Natural killer cell treated with Interleukin-12 subunit alpha and Interleukin-12 subunit beta and Interleukin-15 and Interleukin-18, amount 100 ng/mL, for 72 hours (primary cell): ENCODE measurements around the gene PCDHA5. TPM values are rescaled to one million over a fixed set of nuclear protein-coding genes. Genes with fewer than 3 reads are reported as not detected.
"Not testable (repeated sequence)": the region's sequence is repeated elsewhere in the genome, so short reads cannot be mapped to it uniquely, and the experiment has no call there.

Source experiments
- ATAC-seq, 2 donors: fragments of 150-1000 bp; cut with Tn5 transposase in 1 of 2; sonication (Bioruptor Pico), chemical (Tn5 transposase) in 1 of 2; 2 replicates each; pipeline ENCODE4 v1.10.0; 2021
- DNase-seq: peaks from one replicate; pipeline ENCODE4 v3.0.0; 2022; ENCODE audit warnings: low spot score
- H3K27ac Mint-ChIP-seq, 2 donors: 1 replicate in 1 of 2; 2 replicates in 1 of 2; pipeline ENCODE4 v1.8.0; 2022; ENCODE audit warnings: mixed read lengths in 2 of 2, mild to moderate bottlenecking in 1 of 2, moderate library complexity in 1 of 2
- H3K27me3 Mint-ChIP-seq, 2 donors: 1 replicate in 1 of 2; 2 replicates in 1 of 2; pipeline ENCODE4 v1.8.0; 2022; ENCODE audit warnings: mixed read lengths in 2 of 2
- H3K36me3 Mint-ChIP-seq: one replicate; pipeline ENCODE4 v1.8.0; 2022; ENCODE audit warnings: mixed read lengths
- H3K4me1 Mint-ChIP-seq, 2 donors: 1 replicate in 1 of 2; 2 replicates in 1 of 2; pipeline ENCODE4 v1.8.0; 2022; ENCODE audit warnings: low read depth in 2 of 2, mixed read lengths in 2 of 2, mild to moderate bottlenecking in 1 of 2
- H3K4me3 Mint-ChIP-seq: one replicate; pipeline ENCODE4 v1.8.0; 2022; ENCODE audit warnings: mixed read lengths
- H3K9me3 Mint-ChIP-seq: 2 replicates; pipeline ENCODE4 v1.8.0; 2022; ENCODE audit warnings: mixed read lengths
- total RNA-seq, 2 donors: library from RNA; stranded (reverse); gene quantifications; one replicate each; pipeline ENCODE4 v1.2.3, GENCODE V29; 2022

The PCDHA5 gene
- total RNA-seq, 2 donors from 2014 or later = not detected

GRCh38 chr5:140834439-140835008, 13.1 kb downstream of the PCDHA5 start:
- ATAC-seq, DNase-seq, H3K4me1 Mint-ChIP-seq, H3K9me3 Mint-ChIP-seq, H3K27ac Mint-ChIP-seq, H3K27me3 Mint-ChIP-seq, H3K36me3 Mint-ChIP-seq, H3K4me3 Mint-ChIP-seq: not testable (repeated sequence)

- ATAC-seq (no peak), DNase-seq (no peak)
- peaks cover 9 to 17% of the 10 kb centered on the region in 2 donors for H3K27me3 Mint-ChIP-seq
- no peak overlapping the region for H3K27ac Mint-ChIP-seq
- H3K9me3 Mint-ChIP-seq = peaks cover 11% of the 10 kb centered on the region
- no peak overlapping the region for H3K4me3 Mint-ChIP-seq
- H3K4me1 Mint-ChIP-seq = no peaks in the 10 kb centered on the region
- peaks cover 15% of the 10 kb centered on the region for H3K36me3 Mint-ChIP-seq
These were observed 14.5 kb downstream of the PCDHA5 start for GRCh38 chr5:140835622-140836510.

DNA sequence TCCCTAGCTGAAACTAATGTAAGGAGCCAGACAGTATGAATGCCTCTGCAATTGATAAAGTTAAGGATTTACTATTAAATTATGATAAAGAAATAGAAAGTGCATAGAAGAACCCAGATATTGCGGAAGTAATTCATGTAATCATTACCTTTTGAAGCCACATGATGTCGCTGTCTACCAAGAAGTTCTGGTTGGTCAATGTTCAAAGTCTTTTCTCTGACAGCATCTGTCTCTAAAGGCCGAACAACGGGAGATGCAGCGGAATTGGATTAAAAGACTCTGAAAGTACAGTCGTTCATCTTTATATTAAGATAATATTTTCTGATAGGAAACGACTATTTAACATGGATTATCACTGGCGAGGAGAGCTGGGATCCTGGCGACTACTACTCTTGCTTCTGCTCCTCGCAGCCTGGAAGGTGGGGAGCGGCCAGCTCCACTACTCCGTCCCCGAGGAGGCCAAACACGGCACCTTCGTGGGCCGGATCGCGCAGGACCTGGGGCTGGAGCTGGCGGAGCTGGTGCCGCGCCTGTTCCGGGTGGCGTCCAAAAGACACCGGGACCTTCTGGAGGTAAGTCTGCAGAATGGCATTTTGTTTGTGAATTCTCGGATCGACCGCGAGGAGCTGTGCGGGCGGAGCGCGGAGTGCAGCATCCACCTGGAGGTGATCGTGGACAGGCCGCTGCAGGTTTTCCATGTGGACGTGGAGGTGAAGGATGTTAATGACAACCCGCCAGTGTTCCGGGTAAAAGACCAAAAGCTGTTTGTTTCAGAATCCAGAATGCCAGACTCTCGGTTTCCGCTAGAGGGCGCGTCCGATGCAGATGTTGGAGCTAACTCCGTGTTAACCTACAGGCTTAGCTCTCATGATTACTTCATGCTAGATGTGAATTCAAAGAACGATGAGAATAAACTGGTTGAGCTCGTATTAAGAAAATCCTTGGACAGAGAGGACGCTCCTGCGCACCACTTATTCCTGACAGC, 19.9 kb downstream of the PCDHA5 start, which contains the start of gene PCDHA8:
TSS of gene PCDHA8 (plus strand) at position 210 of the 985 bp plus-strand sequence. CDS start at position 345, 135 bp downstream.
- Mint-ChIP-seq H3K27me3 (peaks cover 0 to 17% of the 10 kb centered on the region in 2 donors), H3K4me1 (no peaks in the 10 kb centered on the region), H3K9me3 (peaks cover 7% of the 10 kb centered on the region), H3K36me3 (peaks cover 13% of the 10 kb centered on the region), H3K4me3 (no peak within 1 kb of the TSS), H3K27ac (no peak within 1 kb of the TSS)
- ATAC-seq (no peak), DNase-seq (no peak)

GRCh38 chr5:140842798-140843733, 21.7 kb downstream of the PCDHA5 start:
- Mint-ChIP-seq H3K36me3 (peaks cover 17% of the 10 kb centered on the region), H3K9me3 (peaks cover 14% of the 10 kb centered on the region), H3K4me3 (no peak overlapping the region), H3K27ac (no peak overlapping the region), H3K4me1 (no peaks in the 10 kb centered on the region), H3K27me3 (peaks cover 0 to 23% of the 10 kb centered on the region in 2 donors)
- no peak for ATAC-seq
- no peak for DNase-seq

GRCh38 chr5:140848139-140849102, 27.0 kb downstream of the PCDHA5 start, which contains the start of gene PCDHA9:
TSS of gene PCDHA9 (plus strand) at chr5:140848382. CDS start at chr5:140848496, 114 bp downstream.
- not testable (repeated sequence) for H3K36me3 Mint-ChIP-seq, H3K9me3 Mint-ChIP-seq, H3K4me3 Mint-ChIP-seq, H3K4me1 Mint-ChIP-seq, ATAC-seq, DNase-seq, H3K27ac Mint-ChIP-seq
- peaks cover 0 to 12% of the 10 kb centered on the region in 2 donors for H3K27me3 Mint-ChIP-seq

- not testable (repeated sequence) for ATAC-seq, DNase-seq, H3K4me3 Mint-ChIP-seq, H3K27ac Mint-ChIP-seq, H3K9me3 Mint-ChIP-seq, H3K36me3 Mint-ChIP-seq, H3K4me1 Mint-ChIP-seq
- H3K27me3 Mint-ChIP-seq = peaks cover 0 to 12% of the 10 kb centered on the region in 2 donors
These were observed 28.6 kb downstream of the PCDHA5 start for GRCh38 chr5:140849831-140850634.

- peaks cover 15% of the 10 kb centered on the region for H3K36me3 Mint-ChIP-seq
- H3K4me1 Mint-ChIP-seq = no peaks in the 10 kb centered on the region
- no peak within 1 kb of the TSS for H3K4me3 Mint-ChIP-seq
- no peak within 1 kb of the TSS for H3K27ac Mint-ChIP-seq
- no peaks in the 10 kb centered on the region for H3K27me3 Mint-ChIP-seq
- no peak for DNase-seq
- no peak for ATAC-seq
- peaks cover 2% of the 10 kb centered on the region for H3K9me3 Mint-ChIP-seq
These were observed 34.6 kb downstream of the PCDHA5 start, which contains the start of gene PCDHA10 for GRCh38 chr5:140855772-140856674. TSS of gene PCDHA10 (plus strand) at chr5:140855897. CDS start at chr5:140856049, 152 bp downstream.

GRCh38 chr5:140857177-140857986, 36.0 kb downstream of the PCDHA5 start:
- no peaks in the 10 kb centered on the region for H3K4me1 Mint-ChIP-seq
- H3K9me3 Mint-ChIP-seq = peaks cover 2% of the 10 kb centered on the region
- no peak overlapping the region for H3K27ac Mint-ChIP-seq
- DNase-seq (no peak), ATAC-seq (no peak)
- no peak overlapping the region for H3K4me3 Mint-ChIP-seq
- H3K36me3 Mint-ChIP-seq = peaks cover 15% of the 10 kb centered on the region
- no peaks in the 10 kb centered on the region for H3K27me3 Mint-ChIP-seq

DNA sequence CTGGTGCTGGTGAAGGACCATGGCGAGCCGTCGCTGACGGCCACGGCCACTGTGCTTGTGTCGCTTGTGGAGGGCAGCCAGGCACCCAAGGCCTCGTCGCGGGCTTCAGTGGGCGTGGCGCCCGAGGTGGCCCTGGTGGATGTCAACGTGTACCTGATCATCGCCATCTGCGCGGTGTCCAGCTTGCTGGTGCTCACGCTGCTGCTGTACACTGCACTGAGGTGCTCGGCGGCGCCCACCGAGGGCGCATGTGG, 36.5 kb downstream of the PCDHA5 start:
- H3K4me3 Mint-ChIP-seq = no peak overlapping the region
- DNase-seq = no peak
- no peak for ATAC-seq
- H3K9me3 Mint-ChIP-seq = peaks cover 2% of the 10 kb centered on the region
- H3K27ac Mint-ChIP-seq = no peak overlapping the region
- H3K27me3 Mint-ChIP-seq = no peaks in the 10 kb centered on the region
- no peaks in the 10 kb centered on the region for H3K4me1 Mint-ChIP-seq
- peaks cover 15% of the 10 kb centered on the region for H3K36me3 Mint-ChIP-seq
